Activated CD4-positive, CD25-positive, alpha-beta regulatory T cell treated with anti-CD3 and anti-CD28 coated beads, Interleukin-2, amount 50 U/mL, for 72 hours (primary cell): ENCODE data around the gene ZNF536.

Experiments used
- DNase-seq: peaks from one replicate; pipeline ENCODE4 v3.0.0; 2021

ZNF536 gene

DNA sequence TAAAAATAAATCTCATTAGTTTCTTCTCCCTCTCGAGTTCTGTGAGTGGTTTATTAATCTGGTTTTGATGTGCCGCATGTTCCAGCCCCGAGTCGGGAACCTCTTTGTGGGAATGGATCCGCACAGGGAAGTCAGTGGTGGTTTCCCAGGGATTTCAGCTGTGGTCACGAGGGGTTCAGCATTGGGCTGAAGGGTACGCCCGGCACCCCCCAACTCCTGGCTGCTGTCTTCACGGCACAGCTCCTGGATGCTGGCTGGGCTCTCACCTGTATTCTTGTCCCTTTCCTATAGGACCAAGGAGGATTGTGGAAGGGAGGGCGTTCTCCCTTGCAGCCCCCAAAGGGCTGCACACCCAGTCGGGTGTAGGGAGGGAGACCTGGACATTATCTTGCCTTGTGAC lies 167.8 kb downstream of the ZNF536 start:
- DNase-seq = no peak

GRCh38 chr19:30540761-30541160 lies 168.6 kb downstream of the ZNF536 start:
- DNase-seq = no peak

DNA sequence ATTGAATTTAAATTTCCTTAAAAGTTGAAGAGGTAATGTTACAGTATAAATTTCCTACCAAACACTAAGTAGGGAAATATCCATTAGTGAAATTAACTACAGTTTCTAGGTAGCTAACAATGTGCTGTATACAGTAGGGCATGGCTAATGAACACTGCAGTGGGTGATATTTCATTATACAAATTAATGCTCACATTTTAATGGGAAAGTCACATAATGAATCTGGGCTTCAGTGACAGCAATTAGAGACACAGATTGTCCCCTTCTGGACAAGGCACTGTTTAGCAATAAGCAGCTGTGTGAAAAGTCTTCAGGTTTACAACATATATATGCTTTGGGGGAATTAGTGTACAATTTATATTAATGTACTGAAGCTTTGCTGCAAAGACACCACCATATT lies 169.4 kb downstream of the ZNF536 start:
- no peak for DNase-seq

GRCh38 chr19:30543243-30543945 lies 171.2 kb downstream of the ZNF536 start:
- no peak for DNase-seq

DNA sequence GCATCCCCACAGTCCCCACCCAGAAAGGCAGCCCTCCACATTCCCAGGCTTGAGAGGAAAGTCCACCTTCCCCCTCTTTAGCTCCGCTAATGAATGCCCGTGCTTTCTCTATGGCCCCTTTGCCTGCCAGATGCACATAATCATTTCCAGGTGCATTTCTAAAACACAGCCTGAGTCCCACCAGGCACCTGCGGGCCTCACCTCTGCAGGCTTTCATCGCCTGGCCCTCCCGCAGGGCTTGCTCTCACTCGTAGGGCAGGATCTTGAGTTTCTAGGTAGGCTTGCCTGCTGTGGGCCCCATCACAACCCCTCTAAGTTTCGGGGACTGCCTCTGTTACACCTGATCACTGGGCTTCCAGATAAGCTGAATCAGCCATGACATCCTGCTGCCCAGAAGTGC lies 173.6 kb downstream of the ZNF536 start:
- DNase-seq = no peak

GRCh38 chr19:30546332-30546731 lies 174.1 kb downstream of the ZNF536 start:
- no peak for DNase-seq

GRCh38 chr19:30547246-30547645 lies 175.1 kb downstream of the ZNF536 start:
- no peak for DNase-seq

- no peak for DNase-seq
These were observed 177.0 kb downstream of the ZNF536 start for GRCh38 chr19:30549151-30549550.

DNA sequence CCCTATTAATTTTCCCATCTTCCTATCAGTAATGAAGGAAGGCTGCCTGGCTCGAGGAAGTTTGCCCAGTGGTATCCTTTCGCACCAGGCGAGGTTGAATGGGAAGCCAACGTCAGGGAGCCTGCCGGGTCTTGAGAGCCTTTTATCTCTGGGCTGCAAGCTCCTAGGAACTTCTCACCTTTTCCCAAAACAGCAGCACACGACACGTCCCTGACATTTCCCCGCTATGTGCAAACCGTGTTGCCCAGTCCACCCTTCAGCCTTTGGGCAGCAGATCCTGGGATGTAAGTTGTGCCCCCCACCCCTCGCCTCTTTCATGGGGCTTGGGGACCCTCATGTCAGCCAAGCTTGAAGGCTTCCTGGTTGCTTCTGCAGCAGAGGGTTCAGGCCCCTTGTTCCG lies 179.1 kb downstream of the ZNF536 start:
- no peak for DNase-seq

- no peak for DNase-seq
These were observed 180.4 kb downstream of the ZNF536 start for GRCh38 chr19:30552593-30552992.

DNA sequence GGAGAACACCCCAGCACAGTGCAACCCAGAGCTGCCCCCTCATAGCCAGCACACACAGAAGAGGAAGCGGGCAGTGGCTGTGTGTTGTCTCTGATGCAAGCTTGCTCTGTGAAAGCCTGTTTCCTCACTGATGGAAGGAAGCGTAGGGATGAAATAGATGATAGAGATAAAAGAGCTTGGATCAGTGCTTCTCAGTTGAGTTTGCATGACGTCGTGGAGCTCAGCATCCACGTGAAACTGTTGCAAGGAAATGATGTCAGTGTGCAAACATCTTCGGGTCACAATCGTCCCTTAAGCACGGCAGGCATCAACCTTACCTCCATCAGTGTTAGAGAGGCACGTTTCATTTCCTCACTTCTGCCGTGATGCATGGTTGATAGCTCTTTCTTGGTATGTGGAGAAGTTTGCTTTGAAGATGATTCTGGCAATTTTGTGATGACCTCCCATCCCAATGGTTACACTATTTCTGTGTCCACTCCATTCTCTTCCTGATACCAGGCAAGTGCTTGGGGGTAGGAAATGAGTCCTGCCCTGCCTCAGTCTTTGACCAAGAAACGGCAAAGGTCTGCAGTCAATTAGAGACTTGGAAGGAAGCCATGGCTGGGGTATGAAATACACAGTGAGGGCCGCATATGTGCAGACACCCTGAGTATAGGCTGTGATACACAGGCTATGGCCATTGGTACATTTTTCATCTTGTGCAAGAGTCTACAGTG lies 183.0 kb downstream of the ZNF536 start:
- DNase-seq = no peak

- DNase-seq = no peak
These were observed 183.6 kb downstream of the ZNF536 start for GRCh38 chr19:30555791-30556110.

DNA sequence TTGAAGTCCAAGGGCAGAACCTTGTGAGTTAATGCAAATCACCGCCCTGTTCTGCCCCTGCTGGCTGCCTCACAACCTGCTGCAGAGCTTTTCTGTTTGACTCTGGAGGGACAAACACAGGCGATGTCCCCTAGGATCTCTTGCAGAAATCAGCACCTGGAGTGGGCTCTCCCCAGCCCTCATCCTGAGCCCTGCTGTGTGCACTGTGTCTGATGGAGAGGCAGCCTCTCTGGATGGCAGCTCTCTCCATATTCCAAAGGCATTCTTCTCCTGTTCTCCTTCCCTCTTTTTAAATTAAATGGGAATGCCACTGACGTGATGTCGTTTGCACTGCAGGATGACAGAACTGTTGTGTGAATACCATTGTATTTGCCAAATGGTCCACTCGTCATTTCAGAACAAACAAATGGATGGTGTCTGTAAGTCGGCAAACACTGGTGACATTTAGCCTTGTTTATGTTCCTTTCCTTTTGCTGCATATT lies 184.1 kb downstream of the ZNF536 start:
- DNase-seq = no peak

DNA sequence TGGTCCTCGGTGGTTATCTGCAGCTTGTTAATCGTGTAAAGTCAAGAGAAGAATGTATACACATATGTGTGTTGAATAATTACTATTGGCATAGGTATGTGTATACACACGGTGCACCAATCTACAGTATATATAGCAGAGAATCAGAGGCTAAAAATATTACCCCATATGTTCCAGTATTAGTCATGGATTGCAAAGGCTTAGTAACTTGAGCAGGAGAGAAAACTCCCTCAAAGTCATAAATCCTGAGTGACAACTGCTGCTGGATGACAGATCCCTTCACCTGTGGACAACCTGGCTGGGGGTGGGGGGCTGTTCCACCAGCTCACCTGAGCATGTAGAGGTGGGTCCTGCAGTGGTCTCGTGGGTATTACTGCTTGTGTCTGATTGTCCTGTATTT lies 185.0 kb downstream of the ZNF536 start:
- DNase-seq = no peak

- DNase-seq = no peak
These were observed 185.9 kb downstream of the ZNF536 start for GRCh38 chr19:30557927-30558557.

DNA sequence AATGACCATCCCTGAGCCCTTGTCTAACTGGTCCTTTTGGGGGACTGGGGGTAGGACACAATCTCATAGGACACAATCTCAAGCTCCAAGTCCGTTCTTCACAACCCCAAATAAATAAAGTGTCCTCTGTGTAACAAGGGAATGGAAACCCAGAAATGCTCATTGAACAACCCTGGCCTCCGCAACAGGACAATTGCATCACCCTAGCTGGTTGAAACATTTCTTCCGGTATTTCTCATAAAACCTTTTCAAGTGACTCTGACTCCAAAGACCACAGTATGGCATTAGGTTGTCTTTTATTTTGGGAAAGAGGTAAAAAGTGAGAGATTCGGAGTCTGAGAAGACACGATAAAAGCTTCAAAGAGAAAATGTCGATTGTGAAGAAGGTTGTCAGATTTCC lies 186.6 kb downstream of the ZNF536 start:
- DNase-seq = no peak

- no peak for DNase-seq
These were observed 187.3 kb downstream of the ZNF536 start for GRCh38 chr19:30559446-30559845.

- no peak for DNase-seq
These were observed 190.8 kb downstream of the ZNF536 start for GRCh38 chr19:30562981-30563380.

DNA sequence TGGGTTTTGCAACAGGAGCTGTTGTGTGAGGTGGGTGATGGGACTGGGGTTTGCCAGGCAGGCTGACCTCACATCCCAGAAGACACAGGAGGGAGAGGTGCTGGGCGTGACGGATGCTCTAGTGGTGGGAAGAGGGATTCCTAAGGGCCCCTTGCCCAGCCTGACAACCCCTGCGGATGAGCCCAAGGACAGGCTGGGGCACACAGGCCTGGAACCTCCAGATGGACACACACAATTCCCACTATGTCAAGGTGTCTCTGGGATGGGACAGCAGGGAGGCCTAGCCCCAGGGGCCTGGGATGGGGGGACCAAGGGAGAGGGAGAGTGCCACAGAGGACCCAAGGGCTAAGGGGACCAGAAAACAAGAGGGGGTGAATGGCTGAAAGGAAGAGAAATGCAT lies 191.5 kb downstream of the ZNF536 start:
- no peak for DNase-seq

DNA sequence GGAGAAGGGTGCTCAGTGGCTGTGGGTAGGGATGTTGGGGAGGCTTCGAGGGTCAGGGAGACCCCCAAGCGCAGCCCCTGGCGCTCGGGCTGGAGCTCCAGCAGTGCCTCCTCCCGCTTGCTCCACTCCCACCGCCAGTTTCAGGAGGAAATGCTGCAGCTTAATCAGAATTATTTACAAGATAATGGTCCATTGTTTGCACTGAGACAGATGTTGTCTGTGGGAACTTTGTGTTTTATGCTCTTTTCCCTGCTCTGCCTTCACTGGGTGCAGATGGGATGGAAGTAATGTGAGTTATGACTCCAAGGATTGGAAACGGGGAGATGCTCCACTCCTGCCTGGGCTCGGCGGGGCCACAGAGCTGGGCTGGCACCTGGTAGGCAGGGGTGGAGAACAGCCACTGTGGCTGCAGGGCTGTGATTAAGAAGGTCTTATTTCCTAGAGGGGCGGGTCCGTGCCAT lies 192.4 kb downstream of the ZNF536 start:
- no peak for DNase-seq

DNA sequence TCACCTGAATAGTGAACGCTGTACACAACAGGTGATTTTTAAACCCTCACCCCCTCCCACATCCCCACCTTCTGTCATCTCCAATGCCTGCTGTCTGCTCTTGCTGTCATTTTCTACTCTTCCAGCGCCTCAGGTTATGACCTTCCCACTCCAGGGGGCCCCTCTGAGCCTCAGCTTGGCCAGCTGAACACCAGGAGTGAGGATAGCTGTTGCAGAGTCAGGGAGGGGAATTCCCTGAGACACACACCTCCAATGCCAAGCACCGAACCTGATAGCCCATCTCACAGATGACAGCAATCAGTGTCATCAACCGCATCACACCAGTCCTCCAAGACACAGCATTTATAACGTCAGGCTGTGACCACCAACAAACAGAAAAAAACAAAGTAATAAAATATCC lies 193.5 kb downstream of the ZNF536 start:
- no peak for DNase-seq

- DNase-seq = no peak
These were observed 194.7 kb downstream of the ZNF536 start for GRCh38 chr19:30566681-30567420.

- no peak for DNase-seq
These were observed 195.5 kb downstream of the ZNF536 start for GRCh38 chr19:30567536-30568232.
